Nephron progenitor cell (in vitro differentiated cells): ENCODE results near the gene PYGM.

Experiments
- DNase-seq: peaks from one replicate; pipeline ENCODE4 v3.0.0; 2021
- H3K27ac Mint-ChIP-seq: 2 replicates; pipeline ENCODE4 v1.8.0; 2021; ENCODE audit warnings: mild to moderate bottlenecking, moderate library complexity, mixed read lengths
- H3K27me3 Mint-ChIP-seq: 2 replicates; pipeline ENCODE4 v1.8.0; 2021; ENCODE audit warnings: mild to moderate bottlenecking, low read depth, mixed read lengths; ENCODE audit not compliant: poor library complexity
- H3K36me3 Mint-ChIP-seq: 2 replicates; pipeline ENCODE4 v1.8.0; 2021; ENCODE audit warnings: low read depth, mixed read lengths
- H3K4me1 Mint-ChIP-seq: 2 replicates; pipeline ENCODE4 v1.8.0; 2021; ENCODE audit warnings: mixed read lengths
- H3K4me3 Mint-ChIP-seq: 2 replicates; pipeline ENCODE4 v1.8.0; 2021; ENCODE audit warnings: mild to moderate bottlenecking, moderate library complexity, mixed read lengths
- H3K9me3 Mint-ChIP-seq: 2 replicates; pipeline ENCODE4 v1.8.0; 2021; ENCODE audit warnings: mild to moderate bottlenecking, moderate library complexity, mixed read lengths
- TF ChIP-seq, protein P1 (sequence below): fragments of 200-600 bp; sonication (generic); IDR thresholded peaks from 2 replicates; pipeline ENCODE4 v1.5.0; 2021; ENCODE audit warnings: antibody characterized with exemption

PYGM gene

DNA sequence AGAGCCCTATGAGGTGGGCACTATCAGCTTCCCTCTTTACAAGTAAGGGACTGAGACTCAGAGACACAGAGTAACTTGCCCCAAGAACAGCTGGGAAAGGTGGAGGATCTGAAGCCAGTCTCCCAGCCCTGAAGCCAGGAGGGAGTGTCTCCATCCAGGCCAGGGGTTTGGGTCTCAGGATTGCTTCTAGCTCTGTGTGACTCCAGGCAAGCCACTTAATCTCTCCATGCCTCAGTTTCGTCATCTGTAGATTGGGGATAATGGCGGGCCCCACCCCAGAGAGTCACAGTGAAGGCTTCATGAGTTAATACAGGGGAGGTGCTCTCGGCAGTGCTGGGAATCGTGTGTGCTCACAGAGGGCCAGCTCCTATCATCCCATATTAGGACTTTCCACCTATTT lies 32.7 kb upstream of the PYGM start:
- no peak overlapping the region for H3K4me3 Mint-ChIP-seq
- DNase-seq, result no peak
- no peaks in the 10 kb centered on the region for H3K36me3 Mint-ChIP-seq
- no peaks in the 10 kb centered on the region for H3K9me3 Mint-ChIP-seq
- no peak overlapping the region for H3K27ac Mint-ChIP-seq
- no peaks in the 10 kb centered on the region for H3K27me3 Mint-ChIP-seq
- peaks cover 32% of the 10 kb centered on the region for H3K4me1 Mint-ChIP-seq
- TF ChIP-seq, protein P1, sequence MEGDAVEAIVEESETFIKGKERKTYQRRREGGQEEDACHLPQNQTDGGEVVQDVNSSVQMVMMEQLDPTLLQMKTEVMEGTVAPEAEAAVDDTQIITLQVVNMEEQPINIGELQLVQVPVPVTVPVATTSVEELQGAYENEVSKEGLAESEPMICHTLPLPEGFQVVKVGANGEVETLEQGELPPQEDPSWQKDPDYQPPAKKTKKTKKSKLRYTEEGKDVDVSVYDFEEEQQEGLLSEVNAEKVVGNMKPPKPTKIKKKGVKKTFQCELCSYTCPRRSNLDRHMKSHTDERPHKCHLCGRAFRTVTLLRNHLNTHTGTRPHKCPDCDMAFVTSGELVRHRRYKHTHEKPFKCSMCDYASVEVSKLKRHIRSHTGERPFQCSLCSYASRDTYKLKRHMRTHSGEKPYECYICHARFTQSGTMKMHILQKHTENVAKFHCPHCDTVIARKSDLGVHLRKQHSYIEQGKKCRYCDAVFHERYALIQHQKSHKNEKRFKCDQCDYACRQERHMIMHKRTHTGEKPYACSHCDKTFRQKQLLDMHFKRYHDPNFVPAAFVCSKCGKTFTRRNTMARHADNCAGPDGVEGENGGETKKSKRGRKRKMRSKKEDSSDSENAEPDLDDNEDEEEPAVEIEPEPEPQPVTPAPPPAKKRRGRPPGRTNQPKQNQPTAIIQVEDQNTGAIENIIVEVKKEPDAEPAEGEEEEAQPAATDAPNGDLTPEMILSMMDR, result no peak

DNA sequence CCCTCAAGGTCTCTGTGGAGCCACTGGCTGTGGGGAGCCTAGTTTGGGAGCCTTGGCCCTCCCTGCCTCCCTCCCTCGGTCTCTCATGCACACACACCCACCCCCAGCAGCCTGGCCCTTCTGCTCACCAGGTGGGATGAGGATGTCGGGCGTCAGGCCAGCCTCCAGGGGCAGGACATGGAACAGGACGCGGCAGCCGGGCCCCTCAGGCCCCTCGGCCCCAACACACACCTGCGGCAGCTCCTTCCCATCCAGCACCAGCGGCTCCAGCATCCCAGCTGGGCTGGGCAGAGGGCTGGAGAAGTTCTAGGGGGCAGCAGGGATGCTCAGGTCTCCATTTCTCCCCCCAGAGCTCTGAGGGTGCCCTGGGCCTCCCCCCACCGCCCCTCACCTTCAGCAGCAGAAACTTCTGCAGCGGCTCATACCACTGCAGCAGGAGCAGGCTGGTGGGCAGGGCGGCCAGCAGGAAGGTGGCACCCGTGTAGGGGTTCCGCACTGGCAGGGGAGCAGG lies 32.1 kb upstream of the PYGM start:
- TF ChIP-seq, protein P1, result no peak
- H3K4me3 Mint-ChIP-seq, result no peak overlapping the region

DNA sequence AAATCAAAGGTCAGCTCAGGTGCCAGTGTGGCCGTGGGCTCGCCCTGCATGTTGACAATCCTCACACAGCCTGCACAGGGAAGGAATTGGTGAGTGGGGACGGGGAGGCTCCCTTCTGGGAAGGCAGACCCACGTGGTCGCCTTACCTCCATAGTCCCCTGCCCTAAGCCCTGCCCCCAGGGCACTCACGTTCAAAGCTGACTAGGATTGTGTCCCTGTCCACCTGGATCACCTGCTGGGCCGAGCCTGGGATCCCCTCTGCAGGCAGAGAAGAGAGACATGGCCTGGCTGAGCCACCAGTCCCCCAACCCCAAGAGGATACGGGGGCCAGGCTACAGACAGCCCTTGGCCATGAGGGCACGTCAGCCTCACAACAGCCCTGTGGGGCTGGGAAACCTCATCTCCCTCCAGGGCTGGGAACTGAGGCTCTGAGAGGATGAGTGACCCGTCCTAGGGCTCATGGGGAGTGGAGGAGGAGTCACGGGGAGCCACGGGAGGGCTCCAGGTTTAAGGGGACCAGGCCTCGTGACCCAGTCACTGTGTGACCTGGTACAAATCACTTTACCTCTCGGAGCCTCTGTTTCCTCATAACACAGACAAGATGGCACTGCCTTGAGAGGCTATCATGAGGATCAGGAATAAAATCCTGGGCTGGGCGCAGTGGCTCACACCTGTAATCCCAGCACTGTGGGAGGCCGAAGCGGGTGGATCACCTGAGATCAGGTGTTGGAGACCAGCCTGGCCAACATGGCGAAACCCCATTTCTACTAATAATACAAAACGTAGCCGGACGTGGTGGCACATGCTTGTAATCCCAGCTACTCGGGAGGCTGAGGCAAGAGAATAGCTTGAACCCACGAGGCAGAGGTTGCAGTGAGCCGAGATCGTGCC lies 30.7 kb upstream of the PYGM start:
- DNase-seq, result no peak

More for the DNA sequence above, 32.1 kb upstream of the PYGM start:
- DNase-seq, result no peak
- no peaks in the 10 kb centered on the region for H3K36me3 Mint-ChIP-seq
- peaks cover 32% of the 10 kb centered on the region for H3K4me1 Mint-ChIP-seq
- H3K27ac Mint-ChIP-seq, result no peak overlapping the region
- no peaks in the 10 kb centered on the region for H3K9me3 Mint-ChIP-seq
- no peaks in the 10 kb centered on the region for H3K27me3 Mint-ChIP-seq

DNA sequence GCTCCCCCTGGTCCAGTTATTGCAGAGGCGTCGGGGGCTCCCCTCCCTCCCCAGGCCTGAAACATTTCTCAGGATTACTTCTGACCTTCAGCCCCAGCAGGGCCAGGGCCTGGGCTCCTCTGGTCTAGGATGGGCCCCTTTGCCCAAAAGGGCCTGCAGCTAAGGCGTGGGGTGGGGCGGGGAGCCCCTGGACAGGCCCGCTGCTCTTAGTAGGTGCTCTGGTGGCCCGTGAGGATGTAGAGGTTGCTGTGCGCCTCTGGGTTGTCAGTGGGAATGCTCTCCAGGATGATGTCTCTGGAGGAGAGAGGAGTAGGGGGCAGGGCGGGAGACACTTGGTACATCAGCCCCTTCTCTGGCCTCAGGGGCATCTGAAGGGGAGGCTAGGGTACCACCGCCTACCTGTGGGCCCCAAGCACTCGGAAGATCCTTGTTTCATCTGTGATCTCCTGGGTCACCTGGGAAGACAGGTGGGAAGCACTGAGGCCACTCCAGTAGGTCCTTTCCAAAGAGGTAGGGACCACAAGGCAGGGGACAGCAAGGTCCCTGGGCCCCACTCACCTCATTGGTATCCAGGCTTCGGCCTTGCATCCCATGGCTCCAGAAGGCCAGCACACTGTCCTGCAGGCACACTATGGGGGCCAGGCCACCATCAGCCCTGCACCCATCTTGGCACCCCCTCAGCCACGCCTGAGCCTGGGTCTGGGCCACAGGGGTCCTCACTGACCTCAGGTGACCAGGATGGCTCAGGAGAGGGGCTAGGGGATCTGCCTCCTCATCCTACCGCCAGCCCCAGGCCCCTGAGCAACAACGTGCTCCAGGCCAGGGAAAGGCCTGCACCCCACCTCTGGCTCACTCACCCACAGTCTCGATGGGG lies 29.8 kb upstream of the PYGM start:
- no peaks in the 10 kb centered on the region for H3K27me3 Mint-ChIP-seq
- no peak for DNase-seq
- no peak overlapping the region for H3K27ac Mint-ChIP-seq

More for the DNA sequence above, 30.7 kb upstream of the PYGM start:
- H3K4me3 Mint-ChIP-seq, result no peak overlapping the region
- no peaks in the 10 kb centered on the region for H3K27me3 Mint-ChIP-seq
- peaks cover 18% of the 10 kb centered on the region for H3K4me1 Mint-ChIP-seq
- no peaks in the 10 kb centered on the region for H3K36me3 Mint-ChIP-seq
- TF ChIP-seq, protein P1, result no peak
- H3K9me3 Mint-ChIP-seq, result no peaks in the 10 kb centered on the region
- no peak overlapping the region for H3K27ac Mint-ChIP-seq

DNA sequence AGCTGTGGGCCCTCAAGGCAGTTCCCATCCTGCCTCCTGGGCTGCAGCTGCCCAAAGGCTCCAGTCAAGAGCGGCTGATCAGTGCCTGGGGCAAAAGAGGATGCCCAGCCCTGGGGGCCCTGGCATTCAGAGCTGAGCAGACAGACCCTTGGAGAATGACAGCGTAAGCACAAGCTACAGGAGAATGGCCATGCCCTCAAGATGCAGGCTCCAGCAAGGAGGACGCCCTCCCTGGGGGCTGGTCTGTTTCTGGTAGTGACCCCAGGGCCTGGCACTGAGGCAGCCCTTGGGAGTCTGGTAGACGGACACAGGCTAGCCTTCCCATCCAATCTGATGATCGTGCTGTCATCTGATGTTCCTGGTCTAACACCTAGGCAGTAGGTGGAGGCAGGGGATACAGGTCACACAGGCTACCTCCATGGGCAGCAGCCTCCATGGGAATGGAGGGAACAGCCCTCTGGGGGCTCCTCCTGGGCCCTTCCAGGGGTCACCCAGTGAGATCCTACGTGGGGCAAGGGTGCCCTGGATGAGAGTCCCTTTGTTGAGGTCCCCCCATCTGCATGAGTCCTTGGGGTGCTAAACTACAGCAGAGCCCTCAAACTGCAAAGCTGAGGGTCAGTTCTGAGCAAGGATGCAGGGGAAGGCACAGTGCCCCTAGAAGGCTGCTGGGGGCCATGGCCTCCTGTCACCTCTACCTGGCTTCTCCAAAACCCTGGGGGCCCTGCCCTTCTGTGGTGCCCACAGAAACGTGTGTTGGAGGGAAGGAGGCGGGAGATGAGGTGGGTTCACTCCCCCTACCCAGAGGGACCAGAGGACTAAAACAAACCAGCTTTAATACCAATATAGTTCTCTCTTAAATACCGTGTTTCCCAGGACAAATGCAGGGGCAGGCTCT lies 28.8 kb upstream of the PYGM start:
- H3K36me3 Mint-ChIP-seq, result no peaks in the 10 kb centered on the region
- peaks cover 4% of the 10 kb centered on the region for H3K4me1 Mint-ChIP-seq
- TF ChIP-seq, protein P1, result no peak
- H3K27me3 Mint-ChIP-seq, result no peaks in the 10 kb centered on the region
- DNase-seq, result no peak
- H3K27ac Mint-ChIP-seq, result no peak overlapping the region
- H3K9me3 Mint-ChIP-seq, result no peaks in the 10 kb centered on the region
- no peak overlapping the region for H3K4me3 Mint-ChIP-seq

More for the DNA sequence above, 29.8 kb upstream of the PYGM start:
- no peak overlapping the region for H3K4me3 Mint-ChIP-seq
- no peaks in the 10 kb centered on the region for H3K9me3 Mint-ChIP-seq
- no peaks in the 10 kb centered on the region for H3K36me3 Mint-ChIP-seq
- TF ChIP-seq, protein P1, result no peak
- H3K4me1 Mint-ChIP-seq, result peaks cover 13% of the 10 kb centered on the region
